Neural cell (in vitro differentiated cells): ENCODE data around the gene ARHGAP6. TPM values are rescaled to one million over a fixed set of nuclear protein-coding genes. Genes with fewer than 3 reads are reported as not detected.

Experiments used
- H2AFZ ChIP-seq: fragments of 200-600, 300-800 bp; sonication (generic), shearing (Covaris generic); 2 replicates; pipeline ENCODE4 v1.6.0; 2014; ENCODE audit warnings: low read depth, mild to moderate bottlenecking, antibody characterized with exemption, low read length, moderate library complexity
- H3F3A ChIP-seq: fragments of 200-600 bp; shearing (Covaris generic); 2 replicates; pipeline ENCODE4 v1.6.1; 2016; ENCODE audit warnings: mild to moderate bottlenecking, moderate library complexity, mixed read lengths, antibody characterized with exemption, low read length; ENCODE audit not compliant: insufficient read depth, poor library complexity, severe bottlenecking
- H3K27ac ChIP-seq: fragments of 200-600, 300-800 bp; sonication (generic), shearing (Covaris generic); 2 replicates; pipeline ENCODE4 v1.5.1; 2014; ENCODE audit warnings: mild to moderate bottlenecking, low read length, moderate library complexity
- H3K27me3 ChIP-seq: fragments of 300-800, 200-600 bp; sonication (generic), shearing (Covaris generic); 2 replicates; pipeline ENCODE4 v1.6.0; 2014; ENCODE audit warnings: mild to moderate bottlenecking, low read depth, low read length, moderate library complexity; ENCODE audit not compliant: insufficient read depth
- H3K36me3 ChIP-seq: fragments of 300-800, 200-600 bp; sonication (generic), shearing (Covaris generic); 2 replicates; pipeline ENCODE4 v1.5.1; 2014; ENCODE audit warnings: mild to moderate bottlenecking, antibody characterized with exemption, low read length, moderate library complexity; ENCODE audit not compliant: insufficient read depth
- H3K4me2 ChIP-seq: fragments of 300-800, 200-600 bp; sonication (generic), shearing (Covaris generic); 2 replicates; pipeline ENCODE4 v1.6.0; 2014; ENCODE audit warnings: mild to moderate bottlenecking, low read length
- H3K4me3 ChIP-seq: fragments of 300-800, 200-600 bp; sonication (generic), shearing (Covaris generic); 2 replicates; pipeline ENCODE4 v1.5.1; 2014; ENCODE audit warnings: mild to moderate bottlenecking, low read length, moderate library complexity
- H3K79me2 ChIP-seq: fragments of 200-600 bp; shearing (Covaris generic); replicated peaks from 2 replicates; pipeline ENCODE4 v1.6.0; 2014; ENCODE audit warnings: mild to moderate bottlenecking, low read length, moderate library complexity; ENCODE audit not compliant: insufficient read depth
- H3K9ac ChIP-seq: fragments of 300-800, 200-600 bp; sonication (generic), shearing (Covaris generic); 2 replicates; pipeline ENCODE4 v1.6.1; 2016; ENCODE audit warnings: mild to moderate bottlenecking, low read length, mixed read lengths
- H3K9me2 ChIP-seq: fragments of 200-600 bp; shearing (Covaris generic); 2 replicates; pipeline ENCODE4 v1.6.1; 2016; ENCODE audit warnings: mild to moderate bottlenecking, low read length, mixed read lengths; ENCODE audit not compliant: insufficient read depth
- H3K9me3 ChIP-seq: fragments of 200-600, 300-800 bp; sonication (generic), shearing (Covaris generic); 2 replicates; pipeline ENCODE4 v1.6.1; 2016; ENCODE audit warnings: mild to moderate bottlenecking, mixed run types, low read length, moderate library complexity, mixed read lengths
- H4K20me1 ChIP-seq: fragments of 200-600 bp; shearing (Covaris generic); 2 replicates; pipeline ENCODE4 v1.6.1; 2016; ENCODE audit warnings: mild to moderate bottlenecking, mixed run types; ENCODE audit not compliant: insufficient read depth
- EP300 ChIP-seq: fragments of 450-650 bp; conservative IDR thresholded peaks from 2 replicates; pipeline ENCODE4 v1.6.1; 2014; ENCODE audit warnings: antibody characterized with exemption, mild to moderate bottlenecking, moderate library complexity; ENCODE audit not compliant: poor library complexity, severe bottlenecking
- EZH2 ChIP-seq: fragments of 200-600, 300-800 bp; shearing (Covaris generic), sonication (generic); IDR thresholded peaks from 2 replicates; pipeline ENCODE4 v1.6.1; 2014; ENCODE audit warnings: antibody characterized with exemption, low read length, borderline replicate concordance, mild to moderate bottlenecking; ENCODE audit not compliant: insufficient read depth, poor library complexity, severe bottlenecking
- MXI1 ChIP-seq: fragments of 450-650 bp; conservative IDR thresholded peaks from 2 replicates; pipeline ENCODE4 v1.6.1; 2014; ENCODE audit warnings: antibody characterized with exemption, mild to moderate bottlenecking; ENCODE audit not compliant: poor library complexity, severe bottlenecking
- POLR2AphosphoS5 ChIP-seq: IDR thresholded peaks from 2 replicates; pipeline ENCODE4 v1.6.1; 2012
- RAD21 ChIP-seq: fragments of 450-650 bp; conservative IDR thresholded peaks from 2 replicates; pipeline ENCODE4 v1.6.1; 2014; ENCODE audit warnings: antibody characterized with exemption, mild to moderate bottlenecking, moderate library complexity
- REST ChIP-seq: IDR thresholded peaks from 2 replicates; pipeline ENCODE4 v1.6.1; 2012; ENCODE audit warnings: borderline replicate concordance
- SMC3 ChIP-seq: fragments of 450-650 bp; conservative IDR thresholded peaks from 2 replicates; pipeline ENCODE4 v1.6.1; 2014; ENCODE audit warnings: antibody characterized with exemption, mild to moderate bottlenecking, moderate library complexity; ENCODE audit not compliant: poor library complexity
- TAF1 ChIP-seq: IDR thresholded peaks from 2 replicates; pipeline ENCODE4 v1.6.1; 2012; ENCODE audit warnings: low read depth
- polyA plus RNA-seq: library from polyadenylated mRNA; depleted of rRNA; stranded (reverse); fragments of >200 nt; gene quantifications from 2 replicates; pipeline ENCODE4 v1.2.3, GENCODE V29; 2014
- TF ChIP-seq, protein P1 (sequence below): fragments of 450-650 bp; IDR thresholded peaks from 2 replicates; pipeline ENCODE4 v1.5.1; 2014; ENCODE audit warnings: antibody characterized with exemption, mild to moderate bottlenecking, moderate library complexity; ENCODE audit not compliant: poor library complexity, severe bottlenecking

Gene ARHGAP6
- polyA plus RNA-seq, 1 donor from 2014 or later: 0.40 TPM

DNA sequence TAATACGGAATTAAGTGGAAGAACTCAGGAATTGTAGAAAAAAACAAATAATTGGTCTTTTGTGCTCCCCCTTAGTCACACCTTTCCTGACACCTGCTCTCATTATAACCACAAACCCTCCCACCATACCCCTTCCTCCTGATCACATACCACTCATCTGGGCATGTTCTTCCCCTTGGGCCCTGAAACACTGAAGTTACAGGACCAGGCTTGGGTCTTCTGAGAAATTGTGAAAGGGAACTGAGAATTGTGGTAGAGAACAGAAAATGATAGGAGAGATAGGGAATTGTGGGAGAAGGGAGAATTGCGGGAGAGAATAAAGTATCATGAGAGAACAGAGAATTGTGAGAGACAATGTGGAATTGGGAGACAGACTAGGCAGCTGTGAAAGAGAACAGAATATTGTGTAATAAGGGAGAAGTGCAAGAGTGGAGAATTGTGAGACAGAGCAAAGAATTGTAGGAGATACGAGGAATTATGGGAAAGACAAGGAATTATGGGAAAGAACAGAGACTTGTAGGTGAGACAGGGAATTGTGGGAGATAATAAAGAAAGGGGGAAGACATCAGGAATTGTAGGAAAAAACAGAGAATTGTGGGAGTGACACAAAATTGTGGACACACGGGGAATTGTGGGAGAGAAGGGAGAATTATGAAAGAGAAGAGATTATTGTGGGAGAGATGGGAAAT, 557.3 kb downstream of the ARHGAP6 start:
- Histone ChIP-seq H3K4me2 (no peak overlapping the region), H4K20me1 (no peaks in the 10 kb centered on the region), H3F3A (no peaks in the 10 kb centered on the region), H3K36me3 (no peaks in the 10 kb centered on the region), H3K9me2 (no peaks in the 10 kb centered on the region), H3K79me2 (peaks cover 6% of the 10 kb centered on the region), H3K27ac (no peak overlapping the region), H3K4me3 (no peak overlapping the region), H2AFZ (no peak overlapping the region), H3K9me3 (no peaks in the 10 kb centered on the region), H3K27me3 (no peaks in the 10 kb centered on the region), H3K9ac (no peak overlapping the region)
- TF ChIP-seq EP300: no peak
- TF ChIP-seq TAF1: no peak
- TF ChIP-seq POLR2AphosphoS5: no peak
- TF ChIP-seq, protein P1, sequence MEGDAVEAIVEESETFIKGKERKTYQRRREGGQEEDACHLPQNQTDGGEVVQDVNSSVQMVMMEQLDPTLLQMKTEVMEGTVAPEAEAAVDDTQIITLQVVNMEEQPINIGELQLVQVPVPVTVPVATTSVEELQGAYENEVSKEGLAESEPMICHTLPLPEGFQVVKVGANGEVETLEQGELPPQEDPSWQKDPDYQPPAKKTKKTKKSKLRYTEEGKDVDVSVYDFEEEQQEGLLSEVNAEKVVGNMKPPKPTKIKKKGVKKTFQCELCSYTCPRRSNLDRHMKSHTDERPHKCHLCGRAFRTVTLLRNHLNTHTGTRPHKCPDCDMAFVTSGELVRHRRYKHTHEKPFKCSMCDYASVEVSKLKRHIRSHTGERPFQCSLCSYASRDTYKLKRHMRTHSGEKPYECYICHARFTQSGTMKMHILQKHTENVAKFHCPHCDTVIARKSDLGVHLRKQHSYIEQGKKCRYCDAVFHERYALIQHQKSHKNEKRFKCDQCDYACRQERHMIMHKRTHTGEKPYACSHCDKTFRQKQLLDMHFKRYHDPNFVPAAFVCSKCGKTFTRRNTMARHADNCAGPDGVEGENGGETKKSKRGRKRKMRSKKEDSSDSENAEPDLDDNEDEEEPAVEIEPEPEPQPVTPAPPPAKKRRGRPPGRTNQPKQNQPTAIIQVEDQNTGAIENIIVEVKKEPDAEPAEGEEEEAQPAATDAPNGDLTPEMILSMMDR: no peak
- TF ChIP-seq REST: no peak
- no peak for TF ChIP-seq RAD21
- no peak for TF ChIP-seq EZH2

DNA sequence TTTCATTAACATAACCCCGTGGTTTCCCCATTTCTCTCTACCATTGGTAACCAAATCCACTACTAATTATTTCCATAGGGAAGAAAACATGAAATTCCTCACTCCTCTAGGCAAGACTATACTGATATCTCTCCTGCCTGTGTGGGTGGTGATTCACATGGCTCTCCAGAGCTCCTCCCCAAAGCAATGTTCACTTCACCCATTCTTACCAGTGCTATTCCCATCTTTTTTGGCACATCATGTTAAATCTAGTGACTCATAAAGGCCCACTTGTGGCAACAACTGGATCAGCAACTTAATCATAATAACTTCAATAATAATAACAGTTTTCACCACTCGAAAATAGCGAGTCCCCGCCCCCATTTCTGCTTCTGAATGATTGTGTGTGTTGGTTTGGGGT, 560.6 kb downstream of the ARHGAP6 start:
- Histone ChIP-seq H3K9me3 (no peaks in the 10 kb centered on the region), H3K9ac (no peak overlapping the region), H3F3A (no peaks in the 10 kb centered on the region), H3K9me2 (no peaks in the 10 kb centered on the region), H3K4me2 (no peak overlapping the region), H3K79me2 (no peaks in the 10 kb centered on the region), H3K27ac (no peak overlapping the region), H2AFZ (no peak overlapping the region), H3K4me3 (no peak overlapping the region), H4K20me1 (no peaks in the 10 kb centered on the region), H3K36me3 (no peaks in the 10 kb centered on the region), H3K27me3 (no peaks in the 10 kb centered on the region)
- TF ChIP-seq, protein P1: no peak
- TF ChIP-seq MXI1: no peak
- no peak for TF ChIP-seq TAF1
- no peak for TF ChIP-seq EP300
- no peak for TF ChIP-seq SMC3
- TF ChIP-seq REST: no peak
- no peak for TF ChIP-seq RAD21
- TF ChIP-seq POLR2AphosphoS5: no peak
- TF ChIP-seq EZH2: no peak
